ENCODE data around the gene CCR2. TPM values are rescaled to one million over a fixed set of nuclear protein-coding genes. Genes with fewer than 3 reads are reported as not detected.

The CCR2 gene
- total and polyA plus RNA-seq, 2 experiments from 2014 or later = not detected

GRCh38 chr3:46337911-46338310, 16.0 kb upstream of the CCR2 start (continued):
- TF ChIP-seq CREB1 (CRISPR knock-in tag; IDR thresholded peaks at IDR 0.05; ENCODE audit: low read depth) = no peak

DNA sequence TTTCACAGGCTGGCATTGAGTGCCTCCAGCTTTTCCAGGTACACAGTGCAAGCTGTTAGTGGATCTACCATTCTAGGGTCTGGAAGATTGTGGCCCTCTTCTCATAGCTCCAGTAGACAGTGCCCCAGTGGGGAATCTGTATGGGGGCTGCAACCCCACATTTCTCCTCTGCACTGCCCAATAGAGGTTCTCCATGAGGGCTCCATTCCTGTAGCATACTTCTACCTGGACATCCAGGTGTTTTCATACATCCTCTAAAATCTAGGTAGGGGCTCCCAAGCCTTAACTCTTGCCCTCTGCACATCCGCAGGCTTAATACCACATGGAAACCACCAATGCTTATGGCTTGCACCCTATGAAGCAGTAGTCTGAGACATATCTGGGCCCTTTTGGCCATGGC, 15.1 kb upstream of the CCR2 start:
- no peaks in the 10 kb centered on the region for H4K20me1 ChIP-seq (replicated peaks; ENCODE audit: insufficient read depth)
- Mint-ChIP-seq H3K27ac (no peak overlapping the region), H3K4me3 (no peak overlapping the region), H3K36me3 (ENCODE audit: low read depth) (peaks cover 17% of the 10 kb centered on the region; the same call in 2 of the 3 replicates), H3K4me1 (no peaks in the 10 kb centered on the region), H3K9me3 (peaks cover 37% of the 10 kb centered on the region), H3K27me3 (ENCODE audit: insufficient read depth, low read depth, poor library complexity) (no peaks in the 10 kb centered on the region)
- TF ChIP-seq NANOG (IDR thresholded peaks at IDR 0.05; ENCODE audit: borderline replicate concordance) (no peak), CREB1 (CRISPR knock-in tag; IDR thresholded peaks at IDR 0.05; ENCODE audit: low read depth) (no peak), EZH2phosphoT487 (IDR thresholded peaks at IDR 0.05; ENCODE audit: unreplicated experiment) (no peak), EZH2 (IDR thresholded peaks at IDR 0.05; ENCODE audit: low read depth, unreplicated experiment) (no peak), ZNF114 (CRISPR knock-in tag; IDR thresholded peaks at IDR 0.05) (no peak), CTCF (conservative IDR thresholded peaks at IDR 0.05; ENCODE audit: low read depth in 2 of 2) (no peak), ZNF462 (CRISPR knock-in tag; IDR thresholded peaks at IDR 0.05) (no peak), POLR2AphosphoS5 (IDR thresholded peaks at IDR 0.05; ENCODE audit: low read depth) (no peak), ETS1 (IDR thresholded peaks at IDR 0.05) (no peak), STAT1 (IDR thresholded peaks at IDR 0.05; ENCODE audit: unreplicated experiment) (no peak), JUNB (IDR thresholded peaks at IDR 0.05; ENCODE audit: unreplicated experiment) (no peak)
- TF ChIP-seq, protein P1, sequence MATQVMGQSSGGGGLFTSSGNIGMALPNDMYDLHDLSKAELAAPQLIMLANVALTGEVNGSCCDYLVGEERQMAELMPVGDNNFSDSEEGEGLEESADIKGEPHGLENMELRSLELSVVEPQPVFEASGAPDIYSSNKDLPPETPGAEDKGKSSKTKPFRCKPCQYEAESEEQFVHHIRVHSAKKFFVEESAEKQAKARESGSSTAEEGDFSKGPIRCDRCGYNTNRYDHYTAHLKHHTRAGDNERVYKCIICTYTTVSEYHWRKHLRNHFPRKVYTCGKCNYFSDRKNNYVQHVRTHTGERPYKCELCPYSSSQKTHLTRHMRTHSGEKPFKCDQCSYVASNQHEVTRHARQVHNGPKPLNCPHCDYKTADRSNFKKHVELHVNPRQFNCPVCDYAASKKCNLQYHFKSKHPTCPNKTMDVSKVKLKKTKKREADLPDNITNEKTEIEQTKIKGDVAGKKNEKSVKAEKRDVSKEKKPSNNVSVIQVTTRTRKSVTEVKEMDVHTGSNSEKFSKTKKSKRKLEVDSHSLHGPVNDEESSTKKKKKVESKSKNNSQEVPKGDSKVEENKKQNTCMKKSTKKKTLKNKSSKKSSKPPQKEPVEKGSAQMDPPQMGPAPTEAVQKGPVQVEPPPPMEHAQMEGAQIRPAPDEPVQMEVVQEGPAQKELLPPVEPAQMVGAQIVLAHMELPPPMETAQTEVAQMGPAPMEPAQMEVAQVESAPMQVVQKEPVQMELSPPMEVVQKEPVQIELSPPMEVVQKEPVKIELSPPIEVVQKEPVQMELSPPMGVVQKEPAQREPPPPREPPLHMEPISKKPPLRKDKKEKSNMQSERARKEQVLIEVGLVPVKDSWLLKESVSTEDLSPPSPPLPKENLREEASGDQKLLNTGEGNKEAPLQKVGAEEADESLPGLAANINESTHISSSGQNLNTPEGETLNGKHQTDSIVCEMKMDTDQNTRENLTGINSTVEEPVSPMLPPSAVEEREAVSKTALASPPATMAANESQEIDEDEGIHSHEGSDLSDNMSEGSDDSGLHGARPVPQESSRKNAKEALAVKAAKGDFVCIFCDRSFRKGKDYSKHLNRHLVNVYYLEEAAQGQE (IDR thresholded peaks at IDR 0.05; ENCODE audit: unreplicated experiment) = no peak
- no peak overlapping the region for H3K27ac ChIP-seq (ENCODE audit: low read depth)
- no peak overlapping the region for H3K4me3 ChIP-seq
- H3K4me1 ChIP-seq (ENCODE audit: insufficient read depth) = no peaks in the 10 kb centered on the region
- H2AFZ ChIP-seq = no peak overlapping the region
- H3K79me2 ChIP-seq (replicated peaks; ENCODE audit: insufficient read depth) = no peaks in the 10 kb centered on the region
- H3K36me3 ChIP-seq (ENCODE audit: insufficient read depth) = peaks cover 4% of the 10 kb centered on the region; the same call in 1 of the 2 replicates
- no peak for ATAC-seq
- no peak overlapping the region for H3K4me2 ChIP-seq
- DNase-seq (ENCODE audit: low spot score) = no peak
- no peaks in the 10 kb centered on the region for H3F3A ChIP-seq (replicated peaks; ENCODE audit: low read depth)
- no peaks in the 10 kb centered on the region for H3K9me2 ChIP-seq (ENCODE audit: insufficient read depth)
- no peaks in the 10 kb centered on the region for H3K27me3 ChIP-seq (ENCODE audit: insufficient read depth)

Data from GM23338 (cell line).